ENCODE data around the gene NXPE4. TPM values are rescaled to one million over a fixed set of nuclear protein-coding genes. Genes with fewer than 3 reads are reported as not detected.

Gene NXPE4
- polyA plus RNA-seq, 1 of the 3 experiments (the other 2 are of a cell fraction): not detected

DNA sequence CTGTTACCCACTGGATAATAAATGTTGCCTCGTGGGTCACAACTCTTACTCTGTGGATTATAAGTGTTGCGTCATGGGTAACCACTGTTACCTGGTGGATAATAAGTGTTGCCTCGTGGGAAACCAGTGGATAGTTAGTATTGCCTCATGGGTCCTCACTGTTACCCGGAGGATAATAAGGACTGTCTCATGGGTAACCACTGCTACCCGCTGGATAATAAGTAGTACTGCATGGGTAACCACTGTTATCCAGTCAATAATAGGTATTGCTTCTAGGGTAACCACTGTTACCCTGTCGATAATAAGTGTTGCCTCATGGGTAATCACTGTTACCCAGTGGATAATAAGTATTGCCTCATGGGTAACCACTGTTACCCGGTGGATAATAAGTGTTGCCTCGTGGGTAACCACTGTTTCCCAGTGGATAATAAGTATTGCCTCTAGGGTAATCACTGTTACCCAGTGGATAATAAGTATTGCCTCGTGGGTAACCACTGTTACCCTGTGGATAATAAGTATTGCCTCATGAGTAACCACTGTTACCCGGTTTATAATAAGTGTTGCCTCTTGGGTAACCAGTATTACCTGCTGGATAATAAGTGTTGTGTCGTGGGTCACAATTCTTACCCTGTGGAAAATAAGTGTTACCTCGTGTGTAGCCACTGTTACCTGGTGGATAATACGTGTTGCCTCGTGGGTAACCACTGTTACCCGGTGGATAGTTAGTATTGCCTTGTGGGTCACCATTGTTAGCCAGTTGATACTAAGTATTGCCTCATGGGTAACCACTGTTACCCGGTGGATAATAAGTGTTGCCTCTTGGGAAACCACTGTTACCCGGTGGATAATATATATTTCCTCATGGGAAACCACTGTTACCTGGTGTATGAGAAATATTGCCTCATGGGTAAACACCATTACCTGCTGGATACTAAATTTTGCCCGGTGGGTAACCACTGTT lies 15.7 kb upstream of the NXPE4 start:
- H3K4me2 ChIP-seq: no peak overlapping the region
- H3K27ac ChIP-seq (ENCODE audit: low read depth in 2 of 2, low read length in 1 of 2): no peak overlapping the region
- no peaks in the 10 kb centered on the region for H3K79me2 ChIP-seq (ENCODE audit: insufficient read depth)
- no peaks in the 10 kb centered on the region for H3K36me3 ChIP-seq (replicated peaks in 1 of 2; ENCODE audit: control insufficient read depth in 1 of 2, insufficient read depth in 2 of 2, low read length in 1 of 2)
- H4K20me1 ChIP-seq (ENCODE audit: insufficient read depth): no peaks in the 10 kb centered on the region
- DNase-seq: no peak
- 34% methylated on average over 18 of the region's 18 CpGs for WGBS (ENCODE audit: low lambda C conversion rate)
- H3K4me1 ChIP-seq (ENCODE audit: control insufficient read depth in 1 of 2, insufficient read depth in 2 of 2, low read depth in 1 of 2, low read length in 1 of 2): no peaks in the 10 kb centered on the region
- TF ChIP-seq GABPA (IDR thresholded peaks at IDR 0.05; ENCODE audit: low read depth) (no peak), CTCF (IDR thresholded peaks at IDR 0.05) (peak; percentile 27; the same call in 1 of the 2 replicates)
- no peak overlapping the region for H2AFZ ChIP-seq (ENCODE audit: low read depth)
- ChIA-PET CTCF (no interaction called here), POLR2A (no interaction called here)
- H3F3A ChIP-seq (replicated peaks; ENCODE audit: insufficient read depth): no peaks in the 10 kb centered on the region
- H3K27me3 ChIP-seq (ENCODE audit: insufficient read depth): no peaks in the 10 kb centered on the region
- no peaks in the 10 kb centered on the region for H3K9me3 ChIP-seq
- no peaks in the 10 kb centered on the region for H3K9me2 ChIP-seq
- no peak overlapping the region for H3K9ac ChIP-seq
- H3K4me3 ChIP-seq (ENCODE audit: low read depth in 2 of 2, low read length in 1 of 2): no peak overlapping the region

DNA sequence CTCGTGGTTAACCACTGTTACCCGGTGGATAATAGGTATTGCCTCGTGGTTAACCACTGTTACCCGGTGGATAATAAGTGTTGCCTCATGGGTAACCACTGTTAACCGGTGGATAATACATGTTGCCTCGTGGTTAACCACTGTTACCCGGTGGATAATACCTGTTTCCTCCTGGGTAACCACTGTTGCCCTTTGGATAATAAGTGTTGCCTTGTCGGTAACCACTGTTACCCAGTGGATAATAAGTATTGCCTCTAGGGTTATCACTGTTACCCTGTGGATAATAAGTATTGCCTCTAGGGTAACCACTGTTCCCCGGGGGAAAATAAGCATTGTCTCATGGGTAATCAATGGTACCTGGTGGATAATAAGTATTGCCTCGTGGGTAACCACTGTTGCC lies 15.0 kb upstream of the NXPE4 start:
- H2AFZ ChIP-seq (ENCODE audit: low read depth): no peak overlapping the region
- no peak overlapping the region for H3K9ac ChIP-seq
- H3K4me2 ChIP-seq: no peak overlapping the region
- no peak overlapping the region for H3K4me3 ChIP-seq (ENCODE audit: low read depth in 2 of 2, low read length in 1 of 2)
- POLR2A ChIA-PET: no interaction called here
- H3F3A ChIP-seq (replicated peaks; ENCODE audit: insufficient read depth): no peaks in the 10 kb centered on the region
- no peaks in the 10 kb centered on the region for H3K9me3 ChIP-seq
- no peaks in the 10 kb centered on the region for H4K20me1 ChIP-seq (ENCODE audit: insufficient read depth)
- no peaks in the 10 kb centered on the region for H3K27me3 ChIP-seq (ENCODE audit: insufficient read depth)
- no peak overlapping the region for H3K27ac ChIP-seq (ENCODE audit: low read depth in 2 of 2, low read length in 1 of 2)
- H3K36me3 ChIP-seq (replicated peaks in 1 of 2; ENCODE audit: control insufficient read depth in 1 of 2, insufficient read depth in 2 of 2, low read length in 1 of 2): no peaks in the 10 kb centered on the region
- WGBS (ENCODE audit: low lambda C conversion rate): 44% methylated on average over 10 of the region's 10 CpGs
- TF ChIP-seq RAD21 (IDR thresholded peaks at IDR 0.05; ENCODE audit: low read length) (no peak), GABPA (IDR thresholded peaks at IDR 0.05; ENCODE audit: low read depth) (no peak)
- no peak for DNase-seq
- no peaks in the 10 kb centered on the region for H3K9me2 ChIP-seq
- CTCF ChIA-PET: no interaction called here
- H3K4me1 ChIP-seq (ENCODE audit: control insufficient read depth in 1 of 2, insufficient read depth in 2 of 2, low read depth in 1 of 2, low read length in 1 of 2): no peaks in the 10 kb centered on the region
- no peaks in the 10 kb centered on the region for H3K79me2 ChIP-seq (ENCODE audit: insufficient read depth)

DNA sequence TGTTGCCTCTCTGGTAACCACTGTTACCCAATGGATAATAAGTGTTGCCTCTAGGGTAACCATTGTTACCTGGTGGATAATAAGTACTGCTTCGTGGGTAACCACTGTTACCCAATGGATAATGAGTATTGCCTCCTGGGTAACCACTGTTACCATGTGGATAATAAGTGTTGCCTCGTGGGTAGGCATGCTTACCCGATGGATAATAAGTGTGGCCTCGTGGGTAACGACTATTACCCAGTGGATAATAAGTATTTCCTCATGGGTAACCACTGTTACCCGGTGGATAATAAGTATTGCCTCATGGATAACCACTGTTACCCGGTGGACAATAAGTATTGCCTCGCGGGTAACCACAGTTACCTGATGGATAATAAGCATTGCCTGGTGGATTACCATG lies 13.8 kb upstream of the NXPE4 start:
- no peaks in the 10 kb centered on the region for H3K9me2 ChIP-seq
- 30% methylated on average over 9 of the region's 9 CpGs for WGBS (ENCODE audit: low lambda C conversion rate)
- H3F3A ChIP-seq (replicated peaks; ENCODE audit: insufficient read depth): no peaks in the 10 kb centered on the region
- no peaks in the 10 kb centered on the region for H4K20me1 ChIP-seq (ENCODE audit: insufficient read depth)
- CTCF ChIA-PET: no interaction called here
- no peak overlapping the region for H3K27ac ChIP-seq (ENCODE audit: low read depth in 2 of 2, low read length in 1 of 2)
- H3K79me2 ChIP-seq (ENCODE audit: insufficient read depth): no peaks in the 10 kb centered on the region
- TF ChIP-seq, protein P1, sequence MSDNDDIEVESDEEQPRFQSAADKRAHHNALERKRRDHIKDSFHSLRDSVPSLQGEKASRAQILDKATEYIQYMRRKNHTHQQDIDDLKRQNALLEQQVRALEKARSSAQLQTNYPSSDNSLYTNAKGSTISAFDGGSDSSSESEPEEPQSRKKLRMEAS (IDR thresholded peaks at IDR 0.05; ENCODE audit: low read depth): no peak
- no peak for TF ChIP-seq NFIC (IDR thresholded peaks at IDR 0.05; ENCODE audit: borderline replicate concordance)
- TF ChIP-seq CHD2 (IDR thresholded peaks at IDR 0.05; ENCODE audit: low read length, partially characterized antibody): no peak
- no peak for TF ChIP-seq TEAD4 (IDR thresholded peaks at IDR 0.05; ENCODE audit: borderline replicate concordance, insufficient read depth)
- no peak for TF ChIP-seq FOSL2 (IDR thresholded peaks at IDR 0.05; ENCODE audit: borderline replicate concordance, low read depth)
- no peak for TF ChIP-seq RXRA (IDR thresholded peaks at IDR 0.05; ENCODE audit: borderline replicate concordance, low read depth)
- TF ChIP-seq USF1 (IDR thresholded peaks at IDR 0.05; ENCODE audit: borderline replicate concordance, low read depth): no peak
- TF ChIP-seq ELF1 (IDR thresholded peaks at IDR 0.05): no peak
- TF ChIP-seq SMC3 (IDR thresholded peaks at IDR 0.05; ENCODE audit: low read depth, low read length): no peak
- TF ChIP-seq PBX3 (IDR thresholded peaks at IDR 0.05): no peak
- TF ChIP-seq NRF1 (IDR thresholded peaks at IDR 0.05; ENCODE audit: low read depth, low read length): no peak
- TF ChIP-seq POLR2AphosphoS5 (IDR thresholded peaks at IDR 0.05; ENCODE audit: low read depth, low read length): no peak
- no peak for TF ChIP-seq YY1 (IDR thresholded peaks at IDR 0.05; ENCODE audit: low read depth)
- no peak for TF ChIP-seq MXI1 (IDR thresholded peaks at IDR 0.05; ENCODE audit: low read depth, low read length)
- TF ChIP-seq, protein P2, sequence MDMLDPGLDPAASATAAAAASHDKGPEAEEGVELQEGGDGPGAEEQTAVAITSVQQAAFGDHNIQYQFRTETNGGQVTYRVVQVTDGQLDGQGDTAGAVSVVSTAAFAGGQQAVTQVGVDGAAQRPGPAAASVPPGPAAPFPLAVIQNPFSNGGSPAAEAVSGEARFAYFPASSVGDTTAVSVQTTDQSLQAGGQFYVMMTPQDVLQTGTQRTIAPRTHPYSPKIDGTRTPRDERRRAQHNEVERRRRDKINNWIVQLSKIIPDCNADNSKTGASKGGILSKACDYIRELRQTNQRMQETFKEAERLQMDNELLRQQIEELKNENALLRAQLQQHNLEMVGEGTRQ (IDR thresholded peaks at IDR 0.05; ENCODE audit: borderline replicate concordance, low read depth, low read length): no peak
- POLR2A ChIA-PET: no interaction called here
- H3K4me1 ChIP-seq (ENCODE audit: control insufficient read depth in 1 of 2, insufficient read depth in 2 of 2, low read depth in 1 of 2, low read length in 1 of 2): no peaks in the 10 kb centered on the region
- H3K4me2 ChIP-seq: no peak overlapping the region
- H3K27me3 ChIP-seq (ENCODE audit: insufficient read depth): no peaks in the 10 kb centered on the region
- no peak for DNase-seq
- no peak overlapping the region for H2AFZ ChIP-seq (ENCODE audit: low read depth)
- no peak overlapping the region for H3K4me3 ChIP-seq (ENCODE audit: low read depth in 2 of 2, low read length in 1 of 2)
- H3K9me3 ChIP-seq: no peaks in the 10 kb centered on the region
- H3K9ac ChIP-seq: no peak overlapping the region
- no peaks in the 10 kb centered on the region for H3K36me3 ChIP-seq (replicated peaks in 1 of 2; ENCODE audit: control insufficient read depth in 1 of 2, insufficient read depth in 2 of 2, low read length in 1 of 2)

Data from SK-N-SH (cell line).